Measurements from ENCODE around the gene RELT.
A peak's percentile ranks its signal among the peaks of the same experiment; 100 is the strongest.

RELT gene

GRCh38 chr11:73348838-73349237, 27.4 kb upstream of the RELT start:
- DNase-seq: no peak

GRCh38 chr11:73349633-73350032, 26.6 kb upstream of the RELT start:
- no peak for DNase-seq

- DNase-seq: peak; percentile 76
Observed at GRCh38 chr11:73350908-73351636, 25.1 kb upstream of the RELT start.

DNA sequence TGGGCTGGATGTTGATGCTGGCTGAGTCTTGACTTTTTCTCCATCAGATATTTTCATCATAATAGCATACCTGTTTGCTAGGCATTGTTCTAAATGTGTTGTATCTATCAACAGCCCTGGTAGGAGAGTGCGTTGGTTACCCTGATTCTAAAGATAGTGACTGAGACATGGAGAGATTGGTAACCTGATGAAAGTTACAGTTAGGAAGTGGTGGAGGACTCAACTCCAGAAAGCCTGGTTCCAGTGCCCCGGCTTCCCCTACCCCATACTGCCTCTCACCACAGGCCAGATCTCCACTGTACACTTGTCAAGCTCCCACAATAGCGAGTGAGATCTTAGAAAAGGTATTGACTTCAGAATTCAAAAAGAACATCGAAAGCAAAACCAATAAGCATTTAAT, 22.8 kb upstream of the RELT start:
- DNase-seq: no peak

- DNase-seq: no peak
Observed at GRCh38 chr11:73355109-73355508, 21.1 kb upstream of the RELT start.

DNA sequence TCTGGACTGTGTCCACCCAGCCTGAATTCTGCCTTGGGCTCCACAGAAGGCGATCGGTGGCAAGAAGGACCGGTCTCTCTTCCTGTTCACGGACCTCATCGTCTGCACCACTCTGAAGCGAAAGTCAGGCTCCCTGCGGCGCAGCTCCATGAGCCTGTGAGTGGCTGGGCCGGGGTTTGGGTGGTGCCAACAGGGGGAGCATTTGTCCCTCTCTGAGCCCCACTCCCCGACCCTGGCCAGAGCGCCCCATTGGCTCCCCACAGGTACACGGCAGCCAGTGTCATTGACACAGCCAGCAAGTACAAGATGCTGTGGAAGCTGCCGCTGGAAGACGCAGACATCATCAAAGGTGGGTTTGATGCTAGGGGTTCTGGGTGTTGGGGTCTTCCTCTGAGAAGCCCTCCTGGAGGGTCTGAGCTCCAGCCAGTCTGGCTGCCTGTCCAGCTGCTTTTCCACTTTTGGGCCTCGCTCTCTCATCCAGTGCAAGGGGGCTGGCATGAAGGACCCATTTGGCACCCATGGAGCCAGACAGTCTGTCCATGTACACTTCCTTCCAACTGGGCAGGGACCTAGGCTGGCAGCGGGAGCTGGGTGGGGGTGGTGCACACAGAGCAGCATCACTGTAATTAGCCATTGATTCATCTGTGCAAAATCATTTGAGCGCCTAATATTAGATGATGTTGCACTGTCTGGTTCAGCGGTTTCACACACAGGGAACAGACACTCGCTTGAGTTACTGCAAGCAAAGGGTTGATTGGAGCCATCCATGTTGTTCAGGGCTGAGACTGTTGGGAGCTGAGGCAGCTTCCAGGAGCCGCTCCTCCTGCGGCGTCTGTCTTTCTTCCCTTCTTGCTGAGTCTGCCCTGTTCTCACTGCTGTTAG, 19.0 kb upstream of the RELT start:
- DNase-seq: no peak

- no peak for DNase-seq
Observed at GRCh38 chr11:73358071-73358470, 18.1 kb upstream of the RELT start.

DNA sequence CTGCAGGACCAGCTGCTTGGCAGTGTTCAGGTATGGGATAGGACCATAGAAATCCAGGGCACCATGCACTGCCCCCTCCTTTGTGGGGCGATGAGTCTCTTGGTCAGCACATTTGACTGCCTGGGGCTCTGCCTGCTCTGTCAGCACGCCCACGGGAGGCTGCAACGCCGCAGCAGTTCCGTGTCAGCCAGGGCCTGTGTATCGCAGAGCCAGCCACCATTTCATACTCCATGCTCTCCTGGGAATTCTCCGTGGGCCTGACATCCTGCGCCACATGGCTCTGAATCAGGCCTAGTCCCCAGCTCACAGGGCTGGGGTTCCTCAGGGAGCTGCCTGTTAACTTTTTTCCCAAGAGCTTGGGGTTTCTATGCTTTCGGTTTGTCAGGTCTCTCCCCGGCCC, 16.9 kb upstream of the RELT start:
- DNase-seq: no peak

- no peak for DNase-seq
Observed at GRCh38 chr11:73359930-73360742, 16.1 kb upstream of the RELT start.

GRCh38 chr11:73360743-73361369, 15.3 kb upstream of the RELT start:
- DNase-seq: no peak

DNA sequence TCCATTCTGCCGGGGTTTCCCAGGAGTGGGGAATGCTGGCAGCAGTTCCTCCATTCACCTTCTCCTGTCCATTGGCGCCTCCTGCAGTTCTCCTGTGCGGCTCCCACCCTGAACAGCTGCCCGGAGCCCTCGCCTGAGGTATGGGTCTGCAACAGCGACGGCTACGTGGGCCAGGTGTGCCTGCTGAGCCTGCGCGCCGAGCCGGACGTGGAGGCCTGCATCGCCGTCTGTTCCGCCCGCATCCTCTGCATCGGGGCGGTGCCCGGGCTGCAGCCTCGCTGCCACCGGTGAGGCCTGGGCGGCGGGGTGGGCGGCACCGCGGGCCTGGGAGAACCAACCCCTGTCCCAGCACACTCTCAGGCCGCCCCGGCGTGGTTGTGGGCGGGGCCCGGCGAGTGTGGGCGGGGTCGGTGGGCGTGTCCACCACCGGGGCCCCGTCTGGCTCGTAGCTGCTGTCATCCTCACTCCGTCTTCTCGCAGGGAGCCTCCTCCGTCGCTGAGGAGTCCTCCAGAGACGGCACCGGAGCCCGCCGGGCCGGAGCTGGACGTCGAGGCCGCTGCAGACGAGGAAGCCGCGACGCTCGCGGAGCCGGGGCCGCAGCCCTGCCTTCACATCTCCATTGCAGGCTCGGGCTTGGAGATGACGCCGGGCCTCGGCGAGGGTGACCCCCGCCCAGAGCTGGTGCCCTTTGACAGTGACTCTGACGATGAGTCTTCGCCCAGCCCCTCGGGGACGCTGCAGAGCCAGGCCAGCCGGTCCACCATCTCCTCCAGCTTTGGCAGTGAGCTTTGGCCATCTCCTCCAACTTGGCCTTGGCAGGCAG, 14.0 kb upstream of the RELT start:
- DNase-seq: no peak

DNA sequence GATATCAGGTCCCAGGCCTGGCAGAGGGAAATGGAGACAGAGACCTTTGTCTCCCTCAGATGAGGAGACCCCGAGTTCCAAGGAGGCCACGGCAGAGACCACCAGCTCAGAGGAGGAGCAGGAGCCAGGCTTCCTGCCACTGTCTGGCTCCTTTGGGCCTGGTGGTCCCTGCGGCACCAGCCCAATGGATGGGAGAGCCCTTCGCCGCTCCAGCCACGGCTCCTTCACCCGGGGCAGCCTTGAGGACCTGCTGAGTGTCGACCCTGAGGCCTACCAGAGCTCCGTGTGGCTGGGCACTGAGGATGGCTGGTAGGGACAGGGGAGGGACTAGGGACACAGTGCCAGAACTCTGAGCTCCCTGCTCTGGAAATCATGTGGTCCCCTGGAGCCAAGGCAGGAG, 13.1 kb upstream of the RELT start:
- no peak for DNase-seq

DNA sequence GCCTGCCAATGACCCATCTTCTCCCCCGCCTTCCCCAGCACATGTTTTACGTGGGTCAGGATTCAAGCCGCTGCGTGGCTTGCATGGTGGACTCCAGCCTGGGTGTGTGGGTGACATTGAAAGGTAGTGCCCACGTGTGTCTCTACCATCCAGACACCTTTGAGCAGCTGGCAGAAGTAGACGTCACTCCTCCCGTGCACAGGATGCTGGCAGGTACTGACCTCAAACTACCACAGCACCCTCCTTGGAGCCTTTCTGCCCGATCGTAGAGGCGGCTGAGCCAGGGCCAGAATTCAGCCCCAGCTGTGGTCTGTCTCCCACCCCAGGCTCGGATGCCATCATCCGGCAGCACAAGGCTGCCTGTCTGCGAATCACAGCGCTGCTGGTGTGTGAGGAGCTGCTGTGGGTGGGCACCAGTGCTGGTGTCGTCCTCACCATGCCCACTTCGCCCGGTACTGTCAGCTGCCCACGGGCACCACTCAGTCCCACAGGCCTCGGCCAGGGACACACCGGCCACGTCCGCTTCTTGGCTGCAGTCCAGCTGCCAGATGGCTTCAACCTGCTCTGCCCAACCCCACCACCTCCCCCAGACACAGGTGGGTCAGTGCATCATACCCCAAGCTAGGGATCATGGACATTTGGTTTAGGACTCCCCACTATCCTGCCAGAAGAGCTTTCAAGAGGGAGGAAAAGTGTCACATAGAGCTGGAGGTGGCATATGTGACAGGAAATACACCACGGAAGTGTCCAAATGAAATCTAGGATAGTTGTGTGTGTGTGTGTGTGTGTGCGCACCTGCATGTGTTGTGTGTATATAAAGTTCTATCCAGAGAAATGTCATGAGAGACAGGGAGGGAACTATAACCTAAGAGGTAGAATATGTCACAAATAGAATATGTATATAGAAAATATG, 10.6 kb upstream of the RELT start:
- DNase-seq: no peak

DNA sequence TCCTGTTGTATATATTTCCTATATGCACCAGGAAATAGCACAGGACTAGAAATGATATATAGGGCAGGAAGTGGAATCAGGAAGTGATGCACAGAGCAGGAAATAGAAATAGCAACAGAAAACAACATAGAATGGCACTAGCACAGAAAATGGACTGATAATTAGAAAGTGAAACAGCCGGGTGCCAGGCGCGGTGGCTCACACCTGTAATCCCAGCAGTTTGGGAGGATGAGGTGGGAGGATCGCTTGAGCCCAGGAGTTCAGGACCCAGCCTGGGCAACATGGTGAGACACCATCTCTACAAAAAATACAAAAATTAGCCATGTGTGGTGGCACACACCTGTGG, 10.0 kb upstream of the RELT start:
- no peak for DNase-seq

GRCh38 chr11:73366953-73367352, 9.2 kb upstream of the RELT start:
- no peak for DNase-seq

- no peak for DNase-seq
Observed at GRCh38 chr11:73367482-73368024, 8.6 kb upstream of the RELT start.

GRCh38 chr11:73372375-73372993, 3.7 kb upstream of the RELT start:
- no peak for DNase-seq

DNA sequence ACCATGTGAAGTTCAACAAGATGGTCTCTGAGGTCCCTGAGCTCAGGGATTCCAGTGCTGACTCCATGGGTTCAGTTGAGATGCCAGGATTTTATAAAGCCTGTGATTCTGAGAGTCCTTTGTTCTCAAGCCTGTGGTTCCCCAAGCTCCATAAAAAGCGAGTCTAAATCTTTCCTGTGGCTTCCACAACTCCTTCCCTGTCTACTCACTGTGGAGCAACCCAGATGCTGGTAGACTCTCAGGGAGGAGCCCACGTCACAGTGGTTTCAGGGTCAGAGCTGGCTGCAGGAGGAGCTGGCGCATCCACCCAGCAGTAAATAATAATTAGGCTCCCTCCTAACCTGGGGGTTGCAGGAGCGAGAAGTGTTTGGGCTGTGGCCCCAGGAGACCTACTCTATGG, 2.0 kb upstream of the RELT start:
- DNase-seq: no peak

DNA sequence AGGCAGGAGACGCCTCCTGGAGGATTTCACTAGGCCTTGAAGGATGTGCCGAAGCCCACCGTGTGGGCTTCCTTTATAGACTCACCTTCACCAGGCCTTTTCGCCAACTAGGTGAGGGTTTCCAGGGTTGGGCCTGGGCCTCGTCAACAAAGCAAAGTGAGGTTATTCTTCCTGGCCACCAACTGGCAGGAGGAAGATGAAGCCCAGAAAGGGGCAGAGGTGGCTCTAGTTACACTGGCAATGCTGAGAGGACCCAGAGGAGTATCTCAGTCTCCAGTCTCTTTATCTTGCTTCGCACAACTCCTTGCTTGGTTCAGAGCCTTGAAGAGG, 404 bp upstream of the RELT start:
- no peak for DNase-seq

Measured in NCI-H510A (cell line).